ENCODE results near the gene TRIO.

DNA sequence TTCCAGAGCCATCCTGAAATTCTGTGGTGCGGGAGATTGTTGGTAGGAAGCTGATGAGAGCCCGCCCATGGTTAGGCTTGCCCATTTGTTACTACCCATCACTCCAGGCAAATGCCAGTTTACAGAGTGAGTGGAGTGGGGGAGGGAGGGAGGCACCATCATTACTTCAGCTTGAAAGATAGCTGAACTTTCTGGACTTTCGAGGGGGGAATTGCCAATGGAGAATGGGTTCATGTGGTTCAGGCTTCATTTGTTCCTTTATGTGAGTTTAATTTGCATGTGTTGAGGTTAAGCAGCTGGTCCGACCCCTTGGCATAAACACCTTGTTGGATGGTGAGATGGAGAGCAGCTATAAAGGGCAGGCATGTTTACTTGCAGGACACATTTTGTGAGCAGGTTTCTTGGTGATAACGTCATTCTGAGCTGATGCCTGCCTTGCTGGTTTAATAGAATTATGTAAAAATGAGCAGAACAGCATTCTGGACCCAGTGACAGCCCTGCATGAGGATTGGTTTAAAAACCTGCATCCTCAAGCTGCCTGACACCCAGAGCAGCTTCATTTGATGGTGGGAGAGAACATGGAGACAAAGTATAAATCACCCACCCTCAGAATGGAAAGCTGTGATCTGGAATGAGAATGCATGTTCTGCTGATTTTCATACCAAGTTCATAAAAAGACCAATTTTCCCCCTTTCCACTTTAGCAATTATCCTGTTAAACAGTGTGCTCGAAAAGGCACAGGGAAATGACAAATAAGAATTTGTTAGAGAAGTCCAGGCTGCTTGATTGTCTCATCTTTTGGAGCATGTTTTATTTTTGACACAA lies 106.3 kb downstream of the TRIO start:
- TF ChIP-seq, protein P1, sequence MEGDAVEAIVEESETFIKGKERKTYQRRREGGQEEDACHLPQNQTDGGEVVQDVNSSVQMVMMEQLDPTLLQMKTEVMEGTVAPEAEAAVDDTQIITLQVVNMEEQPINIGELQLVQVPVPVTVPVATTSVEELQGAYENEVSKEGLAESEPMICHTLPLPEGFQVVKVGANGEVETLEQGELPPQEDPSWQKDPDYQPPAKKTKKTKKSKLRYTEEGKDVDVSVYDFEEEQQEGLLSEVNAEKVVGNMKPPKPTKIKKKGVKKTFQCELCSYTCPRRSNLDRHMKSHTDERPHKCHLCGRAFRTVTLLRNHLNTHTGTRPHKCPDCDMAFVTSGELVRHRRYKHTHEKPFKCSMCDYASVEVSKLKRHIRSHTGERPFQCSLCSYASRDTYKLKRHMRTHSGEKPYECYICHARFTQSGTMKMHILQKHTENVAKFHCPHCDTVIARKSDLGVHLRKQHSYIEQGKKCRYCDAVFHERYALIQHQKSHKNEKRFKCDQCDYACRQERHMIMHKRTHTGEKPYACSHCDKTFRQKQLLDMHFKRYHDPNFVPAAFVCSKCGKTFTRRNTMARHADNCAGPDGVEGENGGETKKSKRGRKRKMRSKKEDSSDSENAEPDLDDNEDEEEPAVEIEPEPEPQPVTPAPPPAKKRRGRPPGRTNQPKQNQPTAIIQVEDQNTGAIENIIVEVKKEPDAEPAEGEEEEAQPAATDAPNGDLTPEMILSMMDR (IDR thresholded peaks at IDR 0.05), result no peak
- TF ChIP-seq POLR2A (IDR thresholded peaks at IDR 0.05) (no peak), EP300 (IDR thresholded peaks at IDR 0.05; ENCODE audit: low read depth) (no peak), POLR2AphosphoS5 (IDR thresholded peaks at IDR 0.05) (no peak)

Measured in transverse colon (tissue), 4 donors.